NB4 (cell line): ENCODE data around the gene DIP2C.

Experiments
- DNase-seq: peaks from one replicate; pipeline ENCODE4 v3.0.0; 2010; ENCODE audit warnings: low read depth
- H3K4me3 ChIP-seq: one replicate; pipeline ENCODE4 v1.5.1; 2011; ENCODE audit warnings: mild to moderate bottlenecking, low read depth, low read length, moderate library complexity
- MYC ChIP-seq: IDR thresholded peaks from 2 replicates; pipeline ENCODE4 v1.6.1; 2011; ENCODE audit warnings: low read depth, low read length
- POLR2A ChIP-seq: IDR thresholded peaks from 2 replicates; pipeline ENCODE4 v1.6.1; 2011; ENCODE audit warnings: mild to moderate bottlenecking; ENCODE audit not compliant: insufficient read length; ENCODE audit errors: extremely low read depth
- TF ChIP-seq, protein P1 (sequence below): IDR thresholded peaks from 2 replicates; pipeline ENCODE4 v1.6.1; 2011; ENCODE audit warnings: low read depth, low read length
- TF ChIP-seq, protein P2 (sequence below): IDR thresholded peaks from one replicate; pipeline ENCODE4 v1.5.1; 2012; ENCODE audit warnings: low read depth, low read length

DIP2C gene

DNA sequence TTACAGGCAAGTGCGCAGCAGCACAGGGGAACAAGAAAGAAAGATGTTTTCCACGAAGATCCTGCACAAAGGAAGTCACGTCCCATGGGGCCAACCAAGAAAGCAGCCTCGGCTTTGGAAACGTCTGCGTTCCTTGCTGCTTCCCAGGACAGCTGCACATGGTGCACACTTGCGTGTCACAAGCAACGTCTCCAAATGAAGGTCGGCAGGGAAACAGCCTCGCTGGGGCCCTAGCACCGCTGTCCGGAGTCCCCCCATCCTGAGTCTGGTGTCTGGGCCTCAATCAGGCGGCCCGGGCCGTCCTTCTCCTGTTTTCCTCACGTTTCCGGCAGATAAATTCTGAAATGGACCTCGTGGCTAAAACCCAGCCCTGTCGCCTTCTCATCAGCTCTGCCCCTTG lies 206.2 kb downstream of the DIP2C start:
- no peak for DNase-seq
- no peak overlapping the region for H3K4me3 ChIP-seq
- TF ChIP-seq, protein P1, sequence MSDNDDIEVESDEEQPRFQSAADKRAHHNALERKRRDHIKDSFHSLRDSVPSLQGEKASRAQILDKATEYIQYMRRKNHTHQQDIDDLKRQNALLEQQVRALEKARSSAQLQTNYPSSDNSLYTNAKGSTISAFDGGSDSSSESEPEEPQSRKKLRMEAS = no peak
- TF ChIP-seq POLR2A = no peak
- TF ChIP-seq, protein P2, sequence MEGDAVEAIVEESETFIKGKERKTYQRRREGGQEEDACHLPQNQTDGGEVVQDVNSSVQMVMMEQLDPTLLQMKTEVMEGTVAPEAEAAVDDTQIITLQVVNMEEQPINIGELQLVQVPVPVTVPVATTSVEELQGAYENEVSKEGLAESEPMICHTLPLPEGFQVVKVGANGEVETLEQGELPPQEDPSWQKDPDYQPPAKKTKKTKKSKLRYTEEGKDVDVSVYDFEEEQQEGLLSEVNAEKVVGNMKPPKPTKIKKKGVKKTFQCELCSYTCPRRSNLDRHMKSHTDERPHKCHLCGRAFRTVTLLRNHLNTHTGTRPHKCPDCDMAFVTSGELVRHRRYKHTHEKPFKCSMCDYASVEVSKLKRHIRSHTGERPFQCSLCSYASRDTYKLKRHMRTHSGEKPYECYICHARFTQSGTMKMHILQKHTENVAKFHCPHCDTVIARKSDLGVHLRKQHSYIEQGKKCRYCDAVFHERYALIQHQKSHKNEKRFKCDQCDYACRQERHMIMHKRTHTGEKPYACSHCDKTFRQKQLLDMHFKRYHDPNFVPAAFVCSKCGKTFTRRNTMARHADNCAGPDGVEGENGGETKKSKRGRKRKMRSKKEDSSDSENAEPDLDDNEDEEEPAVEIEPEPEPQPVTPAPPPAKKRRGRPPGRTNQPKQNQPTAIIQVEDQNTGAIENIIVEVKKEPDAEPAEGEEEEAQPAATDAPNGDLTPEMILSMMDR = no peak
- TF ChIP-seq MYC = no peak

- no peak overlapping the region for H3K4me3 ChIP-seq
- no peak for DNase-seq
- TF ChIP-seq, protein P1 = no peak
- TF ChIP-seq POLR2A (no peak), MYC (no peak)
- TF ChIP-seq, protein P2 = no peak
These were observed 206.6 kb downstream of the DIP2C start for GRCh38 chr10:482848-483247.

DNA sequence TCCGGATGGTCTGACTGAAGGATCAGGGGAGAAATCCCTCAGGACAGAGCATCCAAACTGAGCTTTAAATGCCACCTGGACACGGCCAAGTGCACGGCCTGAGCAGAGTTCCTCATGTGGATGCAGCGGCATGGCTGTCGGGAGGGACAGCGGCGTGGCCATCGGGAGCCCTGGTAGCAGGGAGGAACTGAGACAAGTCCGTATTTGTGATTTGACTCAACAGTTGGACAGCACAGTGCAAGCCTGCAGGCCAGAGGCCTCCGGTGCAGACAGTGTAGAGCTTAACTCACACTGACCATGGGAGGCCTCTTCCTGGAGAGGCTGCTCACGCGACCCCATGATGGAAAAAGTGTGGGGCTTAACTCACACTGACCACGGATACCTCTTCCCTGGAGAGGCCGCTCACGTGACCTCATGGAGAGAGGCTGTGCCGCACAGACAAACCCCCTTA lies 207.4 kb downstream of the DIP2C start:
- no peak for DNase-seq
- H3K4me3 ChIP-seq = no peak overlapping the region
- TF ChIP-seq POLR2A (no peak), MYC (no peak)
- TF ChIP-seq, protein P2 = no peak
- TF ChIP-seq, protein P1 = no peak

- DNase-seq = no peak
- H3K4me3 ChIP-seq = no peak overlapping the region
- TF ChIP-seq MYC = no peak
- no peak for TF ChIP-seq POLR2A
- TF ChIP-seq, protein P1 = no peak
- TF ChIP-seq, protein P2 = no peak
These were observed 207.8 kb downstream of the DIP2C start for GRCh38 chr10:481628-482027.

DNA sequence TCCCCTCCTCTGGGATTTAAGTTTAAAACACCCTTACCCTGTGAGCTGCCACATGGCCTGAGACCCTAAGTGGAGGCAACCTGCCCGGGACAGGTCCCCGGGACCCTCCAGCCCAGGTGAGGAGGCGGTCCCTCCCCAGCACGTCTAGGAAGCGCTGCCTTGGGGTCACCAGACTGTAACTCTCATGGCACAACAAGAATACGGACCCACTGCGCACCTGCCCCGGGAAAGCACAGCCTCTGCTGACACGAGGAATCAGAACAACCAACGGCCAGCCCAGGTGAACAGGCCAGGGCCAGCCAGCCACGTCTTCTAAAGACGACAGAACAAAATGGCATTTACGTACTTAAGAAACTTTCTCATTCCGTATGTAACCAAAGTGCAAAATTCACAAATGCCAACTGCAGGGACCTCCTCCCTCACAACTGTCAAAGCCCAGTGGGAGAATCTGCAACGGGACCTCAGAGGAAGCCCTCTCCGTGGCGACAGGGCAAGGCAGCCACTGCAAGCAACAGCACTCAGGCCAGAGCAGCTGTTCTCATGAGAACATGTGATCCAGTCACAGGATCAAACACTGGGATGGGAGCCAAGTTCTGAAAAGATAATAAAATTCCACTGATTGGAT lies 208.4 kb downstream of the DIP2C start:
- TF ChIP-seq, protein P2 = no peak
- TF ChIP-seq POLR2A (no peak), MYC (no peak)
- TF ChIP-seq, protein P1 = no peak
- DNase-seq = no peak
- H3K4me3 ChIP-seq = no peak overlapping the region
